ENCODE results near the gene SNCG. TPM values are rescaled to one million over a fixed set of nuclear protein-coding genes. Genes with fewer than 3 reads are reported as not detected.

The SNCG gene
- total and polyA plus RNA-seq, 2 donors (not counting 1 experiment from before 2014, with no cell fraction given) = not detected

DNA sequence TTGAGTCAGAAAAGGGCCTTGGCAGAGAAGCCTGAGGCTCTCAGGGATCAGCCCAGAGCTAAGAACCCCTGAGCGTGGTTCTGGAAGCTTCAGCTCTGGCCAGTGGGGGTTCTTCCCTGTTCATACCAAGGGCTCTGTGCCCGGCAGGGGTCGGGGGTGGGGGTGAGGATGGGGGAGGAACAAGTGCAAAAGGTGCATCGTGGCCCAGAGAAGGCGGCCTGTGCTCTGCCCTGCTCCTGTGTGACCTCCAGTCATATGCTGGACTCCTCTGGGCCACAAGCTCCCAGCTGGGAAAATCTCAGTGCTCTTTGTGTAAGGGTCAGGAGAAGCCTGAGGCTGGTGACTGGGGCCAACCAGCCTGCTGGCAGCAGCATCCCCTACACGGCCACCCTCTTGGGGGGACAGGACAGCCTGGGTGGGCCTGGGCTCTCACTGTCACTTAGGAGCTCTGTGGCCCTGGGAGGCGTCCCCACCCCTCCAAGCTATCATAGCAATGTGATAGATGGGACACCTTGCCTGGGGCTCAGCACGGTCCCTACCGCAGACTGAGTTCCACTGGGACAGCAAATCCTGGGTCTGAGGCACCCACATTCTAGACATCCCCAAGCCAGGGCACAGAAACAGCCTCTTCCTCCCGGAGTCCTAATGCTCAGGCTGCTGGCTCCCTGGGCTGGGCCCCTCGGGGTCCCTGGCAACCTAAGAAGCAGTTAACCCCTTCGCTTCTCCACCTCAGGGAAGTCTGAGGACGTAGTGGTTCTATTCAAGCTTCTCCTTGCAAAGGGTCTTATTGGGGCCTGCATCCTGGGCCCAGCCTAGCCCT, 3.5 kb upstream of the SNCG start:
- CTCF ChIA-PET = no interaction called here
- Histone ChIP-seq H3K4me3 (ENCODE audit: control extremely low read depth in 1 of 5, extremely low read depth in 1 of 5, insufficient read depth in 1 of 5, low read depth in 2 of 5, low read length in 4 of 5) (no peak overlapping the region), H4K20me1 (ENCODE audit: control insufficient read depth, insufficient read depth, low read length, poor library complexity, severe bottlenecking) (no peaks in the 10 kb centered on the region), H3K27me3 (replicated peaks in 1 of 4; ENCODE audit: control extremely low read depth in 1 of 4, control insufficient read depth in 3 of 4, insufficient read depth in 4 of 4, low read length in 3 of 4) (no peaks in the 10 kb centered on the region), H3K9ac (ENCODE audit: low read length) (no peak overlapping the region), H3K4me1 (ENCODE audit: control insufficient read depth in 2 of 2, insufficient read depth in 2 of 2, low read length in 2 of 2) (no peaks in the 10 kb centered on the region), H3K4me2 (replicated peaks; ENCODE audit: low read depth, low read length, poor library complexity, severe bottlenecking) (no peak overlapping the region), H3K9me3 (ENCODE audit: control extremely low read depth in 1 of 3, control insufficient read depth in 2 of 3, insufficient read depth in 1 of 3, low read length in 2 of 3) (peaks cover 0 to 24% (median 6%) of the 10 kb centered on the region in 3 donors), H3K27ac (ENCODE audit: low read length in 2 of 2) (no peak overlapping the region), H3K36me3 (replicated peaks in 1 of 2; ENCODE audit: control extremely low read depth in 1 of 2, control insufficient read depth in 1 of 2, extremely low read depth in 1 of 2, insufficient read depth in 2 of 2, low read length in 1 of 2) (no peaks in the 10 kb centered on the region), H3K79me2 (ENCODE audit: control insufficient read depth, insufficient read depth, low read length) (no peaks in the 10 kb centered on the region), H2AFZ (ENCODE audit: insufficient read depth, low read depth, low read length, poor library complexity, severe bottlenecking) (no peak overlapping the region)
- WGBS (ENCODE audit: insufficient coverage) = 94% methylated on average over 12 of the region's 13 CpGs
- Mint-ChIP-seq H3K4me3 (no peak overlapping the region), H3K9me3 (ENCODE audit: insufficient read depth) (peaks cover 7% of the 10 kb centered on the region), H3K4me1 (no peaks in the 10 kb centered on the region), H3K27me3 (no peaks in the 10 kb centered on the region), H3K27ac (no peak overlapping the region)
- DNase-seq = no peak
- POLR2A ChIA-PET = no interaction called here
- no peak for TF ChIP-seq EZH2 (IDR thresholded peaks at IDR 0.05; ENCODE audit: borderline replicate concordance, insufficient read depth, low read depth, low read length, poor library complexity, severe bottlenecking)
- TF ChIP-seq, protein P1, sequence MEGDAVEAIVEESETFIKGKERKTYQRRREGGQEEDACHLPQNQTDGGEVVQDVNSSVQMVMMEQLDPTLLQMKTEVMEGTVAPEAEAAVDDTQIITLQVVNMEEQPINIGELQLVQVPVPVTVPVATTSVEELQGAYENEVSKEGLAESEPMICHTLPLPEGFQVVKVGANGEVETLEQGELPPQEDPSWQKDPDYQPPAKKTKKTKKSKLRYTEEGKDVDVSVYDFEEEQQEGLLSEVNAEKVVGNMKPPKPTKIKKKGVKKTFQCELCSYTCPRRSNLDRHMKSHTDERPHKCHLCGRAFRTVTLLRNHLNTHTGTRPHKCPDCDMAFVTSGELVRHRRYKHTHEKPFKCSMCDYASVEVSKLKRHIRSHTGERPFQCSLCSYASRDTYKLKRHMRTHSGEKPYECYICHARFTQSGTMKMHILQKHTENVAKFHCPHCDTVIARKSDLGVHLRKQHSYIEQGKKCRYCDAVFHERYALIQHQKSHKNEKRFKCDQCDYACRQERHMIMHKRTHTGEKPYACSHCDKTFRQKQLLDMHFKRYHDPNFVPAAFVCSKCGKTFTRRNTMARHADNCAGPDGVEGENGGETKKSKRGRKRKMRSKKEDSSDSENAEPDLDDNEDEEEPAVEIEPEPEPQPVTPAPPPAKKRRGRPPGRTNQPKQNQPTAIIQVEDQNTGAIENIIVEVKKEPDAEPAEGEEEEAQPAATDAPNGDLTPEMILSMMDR (IDR thresholded peaks at IDR 0.05) = no peak
- intact Hi-C loops (cut with micrococcal nuclease) = no loop called here
- no peak for ATAC-seq (ENCODE audit: low read depth)

DNA sequence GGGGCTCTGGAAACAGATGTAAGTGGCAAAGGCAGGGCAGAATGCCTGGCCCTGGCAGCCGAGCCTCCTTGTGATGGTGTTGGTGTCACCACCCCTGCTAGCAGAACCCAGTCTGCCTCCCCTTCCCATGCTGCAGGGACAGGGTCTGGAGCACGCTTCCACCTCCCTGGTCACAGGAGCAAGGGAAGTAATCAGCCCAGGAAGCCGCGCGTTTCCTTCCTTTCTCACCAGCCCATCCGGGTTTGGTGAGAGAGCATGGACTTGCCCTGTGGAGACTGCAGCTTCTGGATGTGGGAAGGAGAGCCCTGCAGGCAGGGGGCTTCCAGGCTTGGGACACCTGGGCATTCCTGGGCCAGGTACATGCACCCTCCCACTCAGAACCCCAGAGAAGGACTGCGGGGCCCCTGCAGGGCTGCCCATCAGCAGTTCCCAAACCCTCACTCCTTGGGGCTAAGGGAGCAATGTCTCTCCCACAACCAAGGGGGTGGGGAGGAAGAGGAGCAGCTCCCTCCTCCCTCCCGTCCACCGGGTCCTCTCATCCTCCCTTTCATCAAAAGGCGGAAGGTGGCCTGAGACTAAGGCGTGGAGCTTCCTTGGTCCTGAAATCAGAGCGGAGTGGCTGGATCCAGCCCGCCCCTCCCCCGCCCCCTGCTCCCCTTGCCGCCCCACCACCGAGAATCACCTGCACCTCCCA, 2.8 kb upstream of the SNCG start:
- peaks cover 0 to 3% (median 0%) of the 10 kb centered on the region in 4 experiments for H3K27me3 ChIP-seq (replicated peaks in 1 of 4; ENCODE audit: control extremely low read depth in 1 of 4, control insufficient read depth in 3 of 4, insufficient read depth in 4 of 4, low read length in 3 of 4)
- H2AFZ ChIP-seq (ENCODE audit: insufficient read depth, low read depth, low read length, poor library complexity, severe bottlenecking) = no peak overlapping the region
- TF ChIP-seq, protein P1 (IDR thresholded peaks at IDR 0.05) = no peak
- TF ChIP-seq EZH2 (IDR thresholded peaks at IDR 0.05; ENCODE audit: borderline replicate concordance, insufficient read depth, low read depth, low read length, poor library complexity, severe bottlenecking) = no peak
- no peaks in the 10 kb centered on the region for H3K79me2 ChIP-seq (ENCODE audit: control insufficient read depth, insufficient read depth, low read length)
- Mint-ChIP-seq H3K27me3 (no peaks in the 10 kb centered on the region), H3K4me3 (no peak overlapping the region), H3K4me1 (no peaks in the 10 kb centered on the region), H3K9me3 (ENCODE audit: insufficient read depth) (peaks cover 7% of the 10 kb centered on the region), H3K27ac (no peak overlapping the region)
- ChIA-PET POLR2A (no interaction called here), CTCF (no interaction called here)
- H3K9me3 ChIP-seq (ENCODE audit: control extremely low read depth in 1 of 3, control insufficient read depth in 2 of 3, insufficient read depth in 1 of 3, low read length in 2 of 3) = peaks cover 0 to 24% (median 6%) of the 10 kb centered on the region in 3 donors
- H3K4me3 ChIP-seq (ENCODE audit: control extremely low read depth in 1 of 5, extremely low read depth in 1 of 5, insufficient read depth in 1 of 5, low read depth in 2 of 5, low read length in 4 of 5) = no peak overlapping the region
- H3K36me3 ChIP-seq (replicated peaks in 1 of 2; ENCODE audit: control extremely low read depth in 1 of 2, control insufficient read depth in 1 of 2, extremely low read depth in 1 of 2, insufficient read depth in 2 of 2, low read length in 1 of 2) = no peaks in the 10 kb centered on the region
- ATAC-seq (ENCODE audit: low read depth) (no peak), DNase-seq (no peak)
- 53% methylated on average over 4 of the region's 16 CpGs for WGBS (ENCODE audit: insufficient coverage)
- H3K27ac ChIP-seq (ENCODE audit: low read length in 2 of 2) = no peak overlapping the region
- no peaks in the 10 kb centered on the region for H4K20me1 ChIP-seq (ENCODE audit: control insufficient read depth, insufficient read depth, low read length, poor library complexity, severe bottlenecking)
- no peak overlapping the region for H3K9ac ChIP-seq (ENCODE audit: low read length)
- intact Hi-C loops (cut with micrococcal nuclease) = no loop called here
- no peaks in the 10 kb centered on the region for H3K4me1 ChIP-seq (ENCODE audit: control insufficient read depth in 2 of 2, insufficient read depth in 2 of 2, low read length in 2 of 2)
- no peak overlapping the region for H3K4me2 ChIP-seq (replicated peaks; ENCODE audit: low read depth, low read length, poor library complexity, severe bottlenecking)

All from B cell (primary cell).